Superior temporal gyrus (tissue), 1 donor: Measurements from ENCODE around the gene KCTD5.
"Not testable (repeated sequence)": the region's sequence is repeated elsewhere in the genome, so short reads cannot be mapped to it uniquely, and the experiment has no call there.

ENCODE experiments used
- DNase-seq: peaks from one replicate; pipeline ENCODE4 v3.0.0-alpha.2; 2016; ENCODE audit errors: extremely low spot score

KCTD5 gene, protein sequence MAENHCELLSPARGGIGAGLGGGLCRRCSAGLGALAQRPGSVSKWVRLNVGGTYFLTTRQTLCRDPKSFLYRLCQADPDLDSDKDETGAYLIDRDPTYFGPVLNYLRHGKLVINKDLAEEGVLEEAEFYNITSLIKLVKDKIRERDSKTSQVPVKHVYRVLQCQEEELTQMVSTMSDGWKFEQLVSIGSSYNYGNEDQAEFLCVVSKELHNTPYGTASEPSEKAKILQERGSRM

DNA sequence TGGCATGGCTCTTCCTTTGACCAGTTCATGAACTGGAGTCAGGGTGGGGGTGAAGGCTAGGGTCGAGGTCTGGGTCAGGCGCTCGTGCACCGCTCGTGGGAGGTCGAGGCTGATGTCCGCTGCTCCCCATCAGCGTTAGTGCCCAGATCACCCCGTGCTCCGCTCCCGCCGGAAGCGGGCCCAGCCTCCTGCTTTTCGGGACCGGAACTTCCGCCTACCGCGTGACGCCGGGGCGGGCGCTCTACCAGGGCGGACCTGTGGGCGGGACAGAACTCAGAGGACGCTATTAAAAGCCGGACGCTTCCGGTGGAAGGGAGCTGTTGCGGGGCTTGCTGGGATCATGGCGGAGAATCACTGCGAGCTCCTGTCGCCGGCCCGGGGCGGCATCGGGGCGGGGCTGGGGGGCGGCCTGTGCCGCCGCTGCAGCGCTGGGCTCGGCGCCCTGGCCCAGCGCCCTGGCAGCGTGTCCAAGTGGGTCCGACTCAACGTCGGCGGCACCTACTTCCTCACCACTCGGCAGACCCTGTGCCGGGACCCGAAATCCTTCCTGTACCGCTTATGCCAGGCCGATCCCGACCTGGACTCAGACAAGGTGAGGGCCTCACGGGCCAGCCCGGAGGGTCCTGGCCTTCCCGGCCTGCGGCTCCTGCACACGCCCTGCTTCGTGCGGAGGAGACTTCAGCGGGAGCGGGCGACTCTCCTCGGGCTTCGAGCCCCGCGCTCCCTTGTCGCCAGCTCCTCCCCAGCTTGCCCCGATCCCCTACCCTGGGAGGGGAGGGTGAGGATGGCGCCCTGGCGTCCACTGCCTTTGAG, at the start of gene KCTD5:
Gene KCTD5 (plus strand): TSS at position 315 of the 813 bp plus-strand sequence. CDS start 26 bp downstream, at position 341.
- DNase-seq = peak; percentile 99

DNA sequence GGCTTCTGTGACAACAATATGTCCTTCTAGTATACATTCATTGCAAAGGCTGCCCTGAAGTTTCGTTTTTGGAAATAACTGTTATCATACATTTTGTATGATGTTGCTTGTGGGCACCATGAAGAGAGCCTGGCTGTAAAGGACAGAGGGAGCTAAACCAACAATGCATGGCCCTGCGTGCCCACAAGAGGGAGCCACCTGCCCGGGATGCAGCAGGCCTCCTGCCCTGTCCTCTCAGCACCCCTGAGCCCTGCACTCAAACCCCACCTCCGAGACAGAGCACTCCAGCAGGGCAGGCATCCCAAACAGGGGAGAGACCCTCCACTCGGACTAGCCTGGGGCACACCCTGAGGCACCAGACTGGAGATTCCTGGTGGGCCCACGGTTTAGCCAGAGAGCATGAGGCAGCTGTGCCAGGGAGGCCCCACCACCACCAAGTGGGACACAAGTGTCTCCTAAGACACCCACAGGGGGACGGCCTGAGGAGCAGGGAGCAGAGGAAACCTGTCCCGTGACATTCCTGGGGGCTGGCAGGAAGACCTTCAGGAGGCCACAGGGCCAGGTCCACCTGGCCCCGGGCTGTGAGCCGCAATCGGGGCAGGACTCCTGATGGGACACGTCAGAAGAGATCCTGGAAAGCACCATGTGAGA, 43.1 kb upstream of the KCTD5 start:
- DNase-seq = not testable (repeated sequence)

DNA sequence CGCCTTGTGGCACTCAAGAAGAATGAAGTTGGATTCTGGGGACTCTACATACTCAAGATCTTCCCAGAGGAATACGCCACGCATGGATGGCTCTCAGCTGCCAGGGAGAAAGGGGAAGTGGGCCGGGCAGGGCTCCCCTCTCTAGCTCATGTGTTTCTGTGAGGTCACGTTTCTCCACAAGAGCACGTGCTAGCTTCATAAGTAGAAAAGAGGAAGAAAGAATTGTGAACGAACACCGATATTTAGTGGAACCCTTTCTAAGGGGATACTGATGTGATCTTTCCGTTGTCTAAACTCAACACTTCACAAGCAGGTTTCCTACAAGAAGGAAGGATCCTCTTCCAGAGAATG, 42.6 kb upstream of the KCTD5 start:
- not testable (repeated sequence) for DNase-seq

DNA sequence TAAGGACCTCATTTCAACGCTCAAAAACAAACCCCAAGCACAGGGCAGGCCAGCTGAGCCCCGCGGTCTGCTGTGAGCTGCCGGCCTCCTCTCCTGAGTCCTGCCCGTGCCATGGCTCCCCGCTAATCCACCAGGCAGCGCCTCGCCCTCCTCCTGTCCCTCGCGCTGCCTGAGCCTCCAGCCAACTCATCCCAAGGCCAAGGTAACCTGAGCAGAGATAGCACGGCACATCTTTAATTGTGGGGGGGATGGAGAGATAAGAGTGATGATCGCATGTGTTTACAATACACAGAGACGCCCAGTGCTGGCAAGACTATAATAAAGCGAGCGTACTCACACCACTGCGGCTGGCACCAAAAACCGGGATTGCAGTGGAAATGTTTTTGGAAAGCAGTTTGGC, 39.8 kb upstream of the KCTD5 start:
- not testable (repeated sequence) for DNase-seq

DNA sequence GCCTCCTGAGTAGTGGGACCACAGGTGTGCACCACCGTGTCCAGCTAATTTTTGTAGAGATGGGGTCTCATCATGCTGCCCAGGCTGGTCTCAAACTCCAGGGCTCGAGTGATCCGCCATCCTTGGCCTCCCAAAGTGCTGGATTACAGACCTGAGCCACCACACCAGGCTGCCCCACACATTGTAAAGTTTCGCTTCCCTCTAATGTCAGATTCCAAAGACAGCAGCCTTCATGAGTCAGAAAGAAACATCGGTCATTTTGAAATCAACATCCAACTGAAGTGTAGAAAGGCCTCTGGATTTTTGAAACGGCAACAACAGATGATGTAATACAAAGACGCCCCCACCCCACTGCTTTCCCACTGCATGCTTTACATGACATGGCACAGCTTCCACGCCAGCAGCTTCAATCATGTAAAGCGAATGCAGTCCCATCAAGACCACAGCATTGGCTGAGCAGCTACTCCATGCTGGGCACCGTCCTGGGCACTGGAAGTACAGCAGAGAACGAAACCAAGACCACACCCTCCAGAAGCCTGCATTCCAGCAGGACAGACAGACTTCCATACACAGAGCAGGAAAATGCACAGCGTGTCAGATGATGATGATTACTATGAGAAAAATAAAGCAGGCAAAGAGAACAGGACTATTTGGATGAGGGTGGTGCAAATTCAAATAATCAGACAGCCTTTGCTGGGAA, 37.4 kb upstream of the KCTD5 start:
- DNase-seq = not testable (repeated sequence)

DNA sequence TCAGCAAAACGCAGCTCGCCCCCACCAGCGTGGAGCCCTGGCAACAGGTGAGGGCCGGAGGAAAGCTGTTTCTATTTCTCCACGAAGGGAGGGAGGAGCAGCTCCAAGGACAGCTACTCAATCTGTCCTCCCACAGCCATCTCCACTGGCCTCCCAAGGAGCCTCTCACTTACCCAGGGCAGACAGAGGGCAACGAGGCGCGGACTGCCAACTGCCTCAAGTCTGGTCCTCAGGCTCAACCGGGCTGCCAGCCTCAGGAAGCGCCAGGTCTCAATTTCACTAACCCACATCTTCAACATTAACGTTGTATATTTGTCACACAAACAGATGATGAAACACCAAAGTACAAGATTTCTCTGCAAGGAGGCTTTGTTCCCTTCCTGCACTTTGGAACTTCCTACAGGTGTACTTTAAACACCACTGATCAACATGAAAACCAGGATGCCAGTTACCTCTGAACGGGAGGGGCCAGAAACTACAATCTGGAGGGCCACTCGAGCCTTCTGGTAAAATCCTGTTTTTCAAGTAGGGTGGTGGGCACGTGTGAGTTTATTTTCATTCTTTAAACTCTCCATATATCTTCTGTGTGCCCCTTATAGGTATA, 31.0 kb upstream of the KCTD5 start:
- DNase-seq = not testable (repeated sequence)

DNA sequence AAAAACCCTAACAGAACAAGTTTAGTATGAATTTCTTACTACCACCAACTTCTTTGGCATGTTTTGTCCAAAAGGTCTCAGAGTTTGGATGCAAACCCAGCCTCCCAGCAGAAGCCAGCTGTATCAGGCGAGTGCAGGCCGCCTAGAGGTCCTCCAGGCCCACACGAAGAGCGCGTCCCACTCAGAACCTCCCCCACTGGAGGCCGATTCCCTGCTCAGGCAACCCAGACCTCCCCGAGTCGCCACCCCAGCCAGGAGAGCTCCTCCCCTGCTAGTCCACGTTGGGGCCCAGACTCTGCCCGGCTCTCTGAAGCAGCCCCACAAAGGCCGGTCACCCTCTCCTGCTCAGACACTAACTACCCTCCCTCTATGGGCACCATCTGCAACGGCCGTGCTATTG, 28.4 kb upstream of the KCTD5 start:
- DNase-seq = not testable (repeated sequence)

DNA sequence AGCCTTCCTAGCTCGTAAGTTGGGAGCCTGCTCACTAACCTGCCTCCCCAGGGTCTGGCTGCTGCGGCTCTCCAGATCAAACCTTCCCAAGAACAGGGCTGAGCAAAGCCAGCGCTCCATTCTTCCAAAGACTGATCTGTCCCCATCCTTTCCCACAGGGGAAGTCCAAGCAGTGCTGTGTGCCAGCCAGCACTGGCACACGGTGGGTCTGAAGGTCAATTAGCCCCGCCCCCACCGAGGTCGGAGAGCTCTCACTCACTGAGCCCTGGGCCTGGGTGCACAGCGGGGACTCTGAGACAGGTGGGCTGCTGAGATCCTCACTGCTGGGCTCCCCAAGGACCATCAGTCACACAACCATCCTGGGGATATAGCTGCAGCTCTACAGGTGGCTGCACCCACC, 27.4 kb upstream of the KCTD5 start:
- not testable (repeated sequence) for DNase-seq

DNA sequence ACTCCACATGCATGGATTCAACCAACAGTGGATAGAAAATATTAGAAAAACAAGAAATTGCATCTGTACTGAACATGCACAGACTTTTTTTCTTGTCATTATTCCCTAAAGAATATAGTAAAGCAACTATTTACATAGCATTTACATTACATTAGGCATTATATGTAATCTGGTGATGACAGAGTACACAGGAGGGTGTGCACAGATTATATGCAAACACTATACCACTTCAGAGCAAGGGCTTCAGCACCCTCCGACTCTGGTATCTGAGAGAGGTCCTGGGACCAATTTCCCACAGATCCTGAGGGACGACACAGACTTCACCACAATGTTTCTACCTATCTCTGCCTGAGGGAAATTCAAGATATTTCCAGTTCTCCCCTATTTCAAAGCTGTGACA, 25.3 kb upstream of the KCTD5 start:
- DNase-seq = no peak

DNA sequence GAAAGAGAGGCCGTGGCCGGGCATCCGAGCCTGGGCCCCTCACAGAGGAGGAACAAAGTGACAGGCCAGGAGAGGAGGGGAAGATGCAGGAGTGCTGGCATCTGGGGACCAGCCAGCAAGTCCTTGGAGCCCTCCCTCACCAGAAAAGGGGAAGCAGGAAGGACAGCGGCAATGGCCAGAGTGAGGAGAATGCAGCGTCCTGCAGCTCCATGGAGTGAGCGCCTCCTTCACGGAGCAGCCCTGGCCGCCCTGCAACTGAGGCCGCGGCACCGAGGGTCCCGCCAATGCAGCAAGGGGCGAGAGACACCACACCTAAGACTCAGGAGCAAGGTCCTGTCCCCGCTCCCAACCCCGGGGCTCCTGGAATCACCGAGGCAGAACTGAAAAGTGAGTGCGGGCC, 24.5 kb upstream of the KCTD5 start:
- not testable (repeated sequence) for DNase-seq

DNA sequence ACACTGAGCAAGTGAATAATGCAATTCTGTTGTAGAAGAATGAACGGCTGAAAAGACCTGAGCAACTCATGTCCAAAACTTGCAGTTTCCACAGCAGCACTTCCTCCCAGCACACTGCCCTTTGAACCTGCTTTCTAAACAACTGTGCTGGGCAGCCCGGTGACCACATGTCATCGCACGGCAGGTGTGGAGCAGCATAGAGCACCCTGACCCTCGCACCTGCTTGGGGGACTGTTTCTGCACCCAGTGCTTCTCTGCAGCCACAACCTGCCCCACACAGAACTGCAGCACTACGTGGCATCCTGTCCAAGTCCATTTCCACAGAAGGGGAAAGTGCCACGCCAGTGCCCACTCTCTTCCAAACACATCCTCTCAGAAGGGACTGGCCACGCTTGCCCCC, 22.8 kb upstream of the KCTD5 start:
- not testable (repeated sequence) for DNase-seq

DNA sequence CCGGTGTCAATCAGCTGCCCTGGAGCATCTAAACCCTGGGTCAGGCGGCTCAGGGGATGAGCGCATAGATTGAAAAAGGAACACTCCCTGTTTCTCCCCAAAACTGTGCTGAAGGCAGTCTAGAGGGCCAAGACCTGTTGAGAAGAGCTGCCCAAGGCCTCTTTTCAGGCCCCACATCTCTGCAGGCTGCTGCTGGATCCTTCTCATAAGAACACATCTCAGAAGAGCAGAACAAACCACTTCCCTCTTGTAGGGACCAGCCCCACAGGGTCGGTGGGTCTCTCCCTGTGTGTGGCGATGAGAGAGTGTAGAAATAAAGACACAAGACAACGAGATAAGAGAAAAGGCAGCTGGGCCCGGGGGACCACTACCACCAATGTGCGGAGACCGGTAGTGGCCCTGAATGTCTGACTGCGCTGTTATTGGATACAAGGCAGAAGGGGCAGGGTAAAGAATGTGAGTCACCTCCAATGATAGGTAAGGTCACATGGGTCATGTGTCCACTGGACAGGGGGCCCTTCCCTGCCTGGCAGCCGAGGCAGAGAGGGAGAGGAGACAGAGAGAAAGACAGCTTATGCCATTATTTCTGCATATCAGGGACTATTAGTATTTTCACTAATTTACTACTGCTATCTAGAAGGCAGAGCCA, 22.2 kb upstream of the KCTD5 start:
- DNase-seq = not testable (repeated sequence)

DNA sequence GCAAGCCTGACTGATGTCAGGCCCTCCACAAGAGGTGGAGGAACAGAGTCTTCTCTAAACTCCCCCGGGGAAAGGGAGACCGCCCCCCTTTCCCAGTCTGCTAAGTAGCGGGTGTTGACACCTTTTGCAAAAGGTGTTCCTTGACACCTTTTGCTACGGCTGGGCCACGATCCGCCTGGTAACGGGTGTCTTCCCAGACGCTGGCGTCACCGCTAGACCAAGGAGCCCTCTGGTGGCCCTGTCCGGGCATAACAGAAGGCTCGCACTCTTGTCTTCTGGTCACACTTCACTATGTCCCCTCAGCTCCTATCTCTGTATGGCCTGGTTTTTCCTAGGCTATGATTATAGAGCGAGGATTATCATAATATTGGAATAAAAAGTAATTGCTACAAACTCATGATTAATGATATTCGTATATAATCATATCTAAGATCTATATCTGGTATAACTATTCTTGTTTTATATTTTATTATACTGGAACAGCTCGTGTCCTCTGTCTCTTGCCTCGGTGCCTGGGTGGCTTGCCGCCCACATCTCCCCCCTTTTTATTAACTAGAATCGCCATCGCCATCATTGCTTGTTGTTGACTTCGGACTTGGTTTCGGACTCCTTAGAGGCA, 21.5 kb upstream of the KCTD5 start:
- peak; percentile 34 for DNase-seq

DNA sequence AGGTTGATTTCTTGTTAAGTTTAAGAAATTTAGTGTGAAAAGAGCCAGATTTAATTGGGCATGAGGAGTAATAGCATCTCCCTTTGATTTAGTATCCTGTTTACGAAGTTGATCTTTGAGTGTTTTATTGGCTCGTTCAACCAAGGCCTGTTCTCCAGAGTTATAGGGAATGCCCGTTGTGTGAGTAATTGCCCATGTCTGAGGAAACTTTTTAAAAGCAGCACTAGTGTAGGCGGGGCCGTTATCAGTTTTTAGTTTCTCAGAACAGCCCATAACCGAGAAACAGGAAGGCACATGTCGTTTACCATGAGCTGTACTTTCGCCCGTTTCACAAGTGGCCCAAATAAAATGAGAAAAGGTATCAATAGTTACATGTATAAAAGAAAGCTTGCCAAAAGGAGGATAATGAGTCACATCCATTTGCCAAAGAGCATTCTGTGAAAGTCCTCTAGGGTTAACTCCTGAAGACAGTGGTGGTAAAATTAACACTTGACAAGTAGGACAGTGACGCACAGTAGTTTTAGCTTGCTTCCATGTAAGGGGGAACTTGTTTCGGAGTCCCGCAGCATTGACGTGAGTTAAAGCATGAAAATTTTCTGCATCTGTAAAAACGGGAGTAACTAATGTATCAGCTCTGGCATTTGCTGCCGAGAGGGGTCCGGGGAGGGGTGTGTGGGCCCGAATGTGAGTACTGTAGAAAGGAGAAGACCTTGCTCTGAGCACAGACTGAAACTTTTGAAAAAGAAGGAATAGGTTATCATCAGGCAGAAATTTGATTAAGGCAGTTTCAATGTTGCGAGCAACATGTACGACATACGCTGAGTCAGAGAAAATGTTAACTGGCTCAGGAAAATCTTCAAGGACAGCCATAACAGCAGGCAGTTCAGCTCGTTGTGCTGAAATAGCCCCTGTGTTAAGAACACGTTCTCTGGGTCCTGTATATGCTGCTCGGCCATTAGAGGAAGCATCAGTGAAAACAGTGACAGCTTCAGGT, 18.5 kb upstream of the KCTD5 start:
- DNase-seq = no peak

DNA sequence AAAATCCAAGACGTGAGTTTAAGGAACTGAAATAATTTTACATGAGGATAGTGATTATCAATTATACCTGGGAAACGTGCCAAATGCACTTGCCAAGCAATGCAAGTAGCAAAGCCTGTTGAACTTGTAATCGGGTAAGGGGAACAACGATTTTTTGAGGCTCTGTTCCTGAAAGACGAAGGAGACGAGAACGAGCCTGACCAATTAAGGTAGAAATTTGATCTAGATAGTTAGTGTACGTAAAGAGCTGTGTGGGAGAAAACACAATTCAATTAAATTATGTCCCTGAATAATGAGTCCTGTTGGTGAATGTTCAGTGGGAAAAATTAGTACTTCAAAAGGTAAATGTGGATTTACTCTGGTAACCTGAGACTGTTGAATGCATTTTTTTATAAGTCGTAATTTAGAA, 17.7 kb upstream of the KCTD5 start:
- DNase-seq = no peak

DNA sequence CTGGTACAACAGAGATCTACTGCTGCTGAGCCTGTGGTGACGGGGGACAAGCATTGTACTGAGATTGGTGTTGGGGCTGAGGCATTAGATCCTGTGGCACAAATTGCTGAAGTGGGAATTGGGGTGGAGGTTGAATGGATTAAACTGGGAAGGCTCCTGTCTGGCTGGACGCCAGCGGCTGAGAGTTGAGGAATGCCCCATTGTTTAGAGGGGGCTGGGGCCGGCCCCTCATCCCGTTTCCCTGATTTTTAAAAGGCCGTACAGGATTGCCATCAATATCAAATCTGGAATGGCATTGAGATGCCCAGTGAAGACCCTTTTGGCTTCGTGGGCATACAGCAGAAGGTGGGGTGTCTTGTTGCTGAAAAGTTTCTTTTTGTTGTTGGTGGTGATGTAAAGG, 15.7 kb upstream of the KCTD5 start:
- DNase-seq = not testable (repeated sequence)

DNA sequence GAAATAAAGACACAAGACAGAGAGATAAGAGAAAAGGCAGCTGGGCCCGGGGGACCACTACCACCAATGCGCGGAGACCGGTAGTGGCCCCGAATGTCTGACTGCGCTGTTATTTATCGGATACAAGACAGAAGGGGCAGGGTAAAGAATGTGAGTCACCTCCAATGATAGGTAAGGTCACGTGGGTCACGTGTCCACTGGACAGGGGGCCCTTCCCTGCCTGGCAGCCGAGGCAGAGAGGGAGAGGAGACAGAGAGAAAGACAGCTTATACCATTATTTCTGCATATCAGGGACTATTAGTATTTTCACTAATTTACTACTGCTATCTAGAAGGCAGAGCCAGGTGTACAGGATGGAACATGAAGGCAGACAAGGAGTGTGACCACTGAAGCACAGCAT, 12.7 kb upstream of the KCTD5 start:
- not testable (repeated sequence) for DNase-seq

DNA sequence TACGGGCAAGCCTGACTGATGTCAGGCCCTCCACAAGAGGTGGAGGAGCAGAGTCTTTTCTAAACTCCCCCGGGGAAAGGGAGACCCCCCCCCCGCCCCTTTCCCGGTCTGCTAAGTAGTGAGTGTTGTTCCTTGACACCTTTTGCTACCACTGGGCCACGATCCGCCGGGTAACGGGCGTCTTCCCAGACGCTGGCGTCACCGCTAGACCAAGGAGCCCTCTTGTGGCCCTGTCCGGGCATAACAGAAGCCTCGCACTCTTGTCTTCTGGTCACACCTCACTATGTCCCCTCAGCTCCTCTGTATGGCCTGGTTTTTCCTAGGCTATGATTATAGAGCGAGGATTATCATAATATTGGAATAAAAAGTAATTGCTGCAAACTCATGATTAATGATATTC, 12.3 kb upstream of the KCTD5 start:
- DNase-seq = peak; percentile 66

DNA sequence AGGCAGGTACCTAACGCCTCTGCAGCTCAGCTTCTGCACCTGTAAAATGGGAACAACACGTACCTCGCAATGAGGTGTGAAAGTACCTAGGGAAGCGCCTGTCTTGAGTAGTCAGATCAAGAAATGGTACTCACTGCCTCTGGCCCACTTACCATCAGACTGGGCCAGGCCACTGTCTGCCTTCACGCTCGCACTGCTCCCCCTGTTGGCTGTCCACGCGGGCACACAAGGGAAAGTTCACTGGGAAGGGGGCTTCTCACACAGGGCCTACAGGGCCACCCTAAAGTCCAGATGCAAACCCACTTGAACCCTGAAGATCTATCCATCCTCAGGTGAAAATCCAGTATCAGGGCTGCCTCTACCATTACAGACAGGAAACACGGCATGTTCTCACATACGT, 11.1 kb upstream of the KCTD5 start:
- not testable (repeated sequence) for DNase-seq
